Left ventricle myocardium inferior (tissue), 1 donor: Measurements from ENCODE around the gene LEP. TPM values are rescaled to one million over a fixed set of nuclear protein-coding genes. Genes with fewer than 3 reads are reported as not detected.

Experiments used
- DNase-seq: peaks from one replicate; pipeline ENCODE4 v3.0.0-alpha.2; 2020
- H3K27ac ChIP-seq: fragments of 200-600 bp; replicated peaks from 2 replicates; pipeline ENCODE4 v1.8.0; 2021
- H3K27me3 ChIP-seq: fragments of 200-600 bp; 2 replicates; pipeline ENCODE4 v1.8.0; 2021; ENCODE audit warnings: low read depth
- H3K36me3 ChIP-seq: fragments of 200-600 bp; 2 replicates; pipeline ENCODE4 v1.8.0; 2021
- H3K4me1 ChIP-seq: fragments of 200-600 bp; 2 replicates; pipeline ENCODE4 v1.8.0; 2021
- H3K4me3 ChIP-seq: fragments of 200-600 bp; 2 replicates; pipeline ENCODE4 v1.8.0; 2021; ENCODE audit warnings: mild to moderate bottlenecking, moderate library complexity
- H3K9me3 ChIP-seq: fragments of 200-600 bp; replicated peaks from 2 replicates; pipeline ENCODE4 v1.8.0; 2021
- CTCF ChIP-seq: fragments of 200-600 bp; IDR thresholded peaks from 2 replicates; pipeline ENCODE4 v1.8.0; 2021; ENCODE audit warnings: antibody characterized with exemption, mild to moderate bottlenecking, borderline replicate concordance
- intact Hi-C: fragments of 100-400 bp; cut with micrococcal nuclease; formaldehyde crosslinking; loops from one replicate; pipeline ENCODE4 v1.11.0; 2022
- total RNA-seq: library from RNA; stranded (reverse); fragmentation: NEBNext Ultra II Directional; extraction: Animal tissue kit (Norgen Biotek cat#: 25700); gene quantifications from one replicate; pipeline ENCODE4 v1.2.1, GENCODE V29; 2021
- donor health status: DM: no; HTN: yes; CAD: no; lungs with severe emphysema.

Gene LEP
- total RNA-seq, 1 donor from 2014 or later, result 0.14 TPM

- no peaks in the 10 kb centered on the region for H3K9me3 ChIP-seq
- peaks cover 13% of the 10 kb centered on the region for H3K4me1 ChIP-seq
- intact Hi-C loops, result no loop called here
- H3K36me3 ChIP-seq, result no peaks in the 10 kb centered on the region
- TF ChIP-seq CTCF, result no peak
- no peak overlapping the region for H3K27ac ChIP-seq
- no peak for DNase-seq
- H3K27me3 ChIP-seq, result peaks cover 95% of the 10 kb centered on the region
- H3K4me3 ChIP-seq, result no peak overlapping the region
Measured at GRCh38 chr7:128203710-128204214, 37.3 kb upstream of the LEP start.

- H3K27me3 ChIP-seq, result peaks cover 100% of the 10 kb centered on the region
- H3K9me3 ChIP-seq, result no peaks in the 10 kb centered on the region
- H3K36me3 ChIP-seq, result no peaks in the 10 kb centered on the region
- H3K4me1 ChIP-seq, result peaks cover 13% of the 10 kb centered on the region
- H3K4me3 ChIP-seq, result no peak overlapping the region
- intact Hi-C loops, result no loop called here
- no peak for TF ChIP-seq CTCF
- no peak overlapping the region for H3K27ac ChIP-seq
- DNase-seq, result no peak
Measured at GRCh38 chr7:128204455-128204854, 36.6 kb upstream of the LEP start.

- intact Hi-C loops, result no loop called here
- no peaks in the 10 kb centered on the region for H3K36me3 ChIP-seq
- H3K27ac ChIP-seq, result no peak overlapping the region
- H3K4me3 ChIP-seq, result no peak overlapping the region
- H3K4me1 ChIP-seq, result peaks cover 13% of the 10 kb centered on the region
- no peak for TF ChIP-seq CTCF
- H3K9me3 ChIP-seq, result no peaks in the 10 kb centered on the region
- peaks cover 98% of the 10 kb centered on the region for H3K27me3 ChIP-seq
- no peak for DNase-seq
Measured at GRCh38 chr7:128205068-128205467, 36.0 kb upstream of the LEP start.

GRCh38 chr7:128206017-128206746, 34.9 kb upstream of the LEP start:
- no peaks in the 10 kb centered on the region for H3K9me3 ChIP-seq
- H3K27me3 ChIP-seq, result peaks cover 98% of the 10 kb centered on the region
- H3K4me1 ChIP-seq, result peaks cover 11% of the 10 kb centered on the region
- TF ChIP-seq CTCF, result no peak
- H3K4me3 ChIP-seq, result no peak overlapping the region
- H3K36me3 ChIP-seq, result no peaks in the 10 kb centered on the region
- no peak for DNase-seq
- intact Hi-C loops, result no loop called here
- H3K27ac ChIP-seq, result no peak overlapping the region

- intact Hi-C loops, result no loop called here
- TF ChIP-seq CTCF, result no peak
- Histone ChIP-seq H3K27ac (no peak overlapping the region), H3K9me3 (no peaks in the 10 kb centered on the region), H3K36me3 (no peaks in the 10 kb centered on the region), H3K4me1 (peaks cover 4% of the 10 kb centered on the region), H3K4me3 (no peak overlapping the region), H3K27me3 (peaks cover 98% of the 10 kb centered on the region)
- no peak for DNase-seq
Measured at GRCh38 chr7:128206747-128207500, 34.2 kb upstream of the LEP start.
